Memory B cell (primary cell): ENCODE results near the gene CD40LG.

Experiments used
- ATAC-seq: fragments of 150-1000 bp; cut with Tn5 transposase; 2 replicates; pipeline ENCODE4 v1.10.0; 2021; ENCODE audit warnings: low read depth, mild to moderate bottlenecking, moderate library complexity
- DNase-seq, 2 donors: peaks; one replicate each; pipeline ENCODE4 v3.0.0; 2022; ENCODE audit warnings: low spot score in 2 of 2
- H3K27ac Mint-ChIP-seq: one replicate; pipeline ENCODE4 v1.8.0; 2022; ENCODE audit warnings: mild to moderate bottlenecking, moderate library complexity, mixed read lengths
- H3K27me3 Mint-ChIP-seq: one replicate; pipeline ENCODE4 v1.8.0; 2022; ENCODE audit warnings: mixed read lengths
- H3K36me3 Mint-ChIP-seq: one replicate; pipeline ENCODE4 v1.8.0; 2022; ENCODE audit warnings: mild to moderate bottlenecking, mixed read lengths
- H3K4me1 Mint-ChIP-seq: one replicate; pipeline ENCODE4 v1.8.0; 2022; ENCODE audit warnings: mixed read lengths
- H3K4me3 Mint-ChIP-seq: one replicate; pipeline ENCODE4 v1.8.0; 2022; ENCODE audit warnings: mild to moderate bottlenecking, moderate library complexity, mixed read lengths
- H3K9me3 Mint-ChIP-seq: one replicate; pipeline ENCODE4 v1.8.0; 2022; ENCODE audit warnings: mixed read lengths

Gene CD40LG

DNA sequence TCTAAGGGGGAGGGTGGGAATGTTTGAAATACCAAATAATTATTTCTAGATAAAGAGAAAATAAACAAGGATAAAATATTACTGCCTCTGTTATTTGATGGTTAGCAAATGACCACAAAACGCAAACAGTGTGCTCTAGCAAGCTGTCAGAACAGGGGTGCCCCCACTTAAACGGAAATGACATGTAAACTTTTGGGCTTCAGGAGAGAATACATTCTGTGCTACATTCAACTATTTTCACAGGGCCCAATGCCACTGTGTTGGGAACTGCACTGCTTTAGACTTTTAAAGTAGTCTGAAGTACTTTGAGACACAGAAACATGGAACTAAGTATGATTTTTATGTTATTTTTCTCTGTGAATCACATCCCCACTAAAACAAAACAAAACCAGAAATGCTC lies 14.1 kb downstream of the CD40LG start:
- peaks cover 27% of the 10 kb centered on the region for H3K36me3 Mint-ChIP-seq
- DNase-seq = no peak
- peaks cover 11% of the 10 kb centered on the region for H3K4me1 Mint-ChIP-seq

DNA sequence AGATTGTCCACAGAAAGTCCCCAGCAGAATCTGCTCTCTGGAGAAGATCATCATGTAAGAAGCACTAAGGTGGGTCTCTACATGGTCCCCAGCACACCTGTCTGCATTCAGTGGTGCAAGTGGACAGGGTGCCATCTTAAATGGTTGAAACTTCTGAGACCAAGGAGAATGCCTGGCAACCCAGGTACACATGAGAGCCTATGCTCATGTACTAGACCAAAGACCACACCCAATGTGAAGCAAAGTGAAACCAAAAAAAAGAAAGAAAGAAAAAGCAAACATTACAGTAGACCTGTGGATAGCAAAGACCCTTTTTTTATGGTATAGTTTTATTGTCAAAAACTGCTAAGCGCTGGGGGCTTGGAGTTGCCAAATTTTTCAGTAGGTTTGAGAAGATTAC lies 15.0 kb downstream of the CD40LG start:
- H3K27me3 Mint-ChIP-seq = no peaks in the 10 kb centered on the region
- DNase-seq (no peak), ATAC-seq (no peak)
- H3K4me1 Mint-ChIP-seq = peaks cover 11% of the 10 kb centered on the region
- H3K4me3 Mint-ChIP-seq = no peak overlapping the region
- H3K27ac Mint-ChIP-seq = no peak overlapping the region
- peaks cover 3% of the 10 kb centered on the region for H3K9me3 Mint-ChIP-seq
- H3K36me3 Mint-ChIP-seq = peaks cover 32% of the 10 kb centered on the region

More for the DNA sequence above, 14.1 kb downstream of the CD40LG start:
- no peaks in the 10 kb centered on the region for H3K27me3 Mint-ChIP-seq
- ATAC-seq = no peak
- no peak overlapping the region for H3K4me3 Mint-ChIP-seq
- peaks cover 3% of the 10 kb centered on the region for H3K9me3 Mint-ChIP-seq
- no peak overlapping the region for H3K27ac Mint-ChIP-seq

DNA sequence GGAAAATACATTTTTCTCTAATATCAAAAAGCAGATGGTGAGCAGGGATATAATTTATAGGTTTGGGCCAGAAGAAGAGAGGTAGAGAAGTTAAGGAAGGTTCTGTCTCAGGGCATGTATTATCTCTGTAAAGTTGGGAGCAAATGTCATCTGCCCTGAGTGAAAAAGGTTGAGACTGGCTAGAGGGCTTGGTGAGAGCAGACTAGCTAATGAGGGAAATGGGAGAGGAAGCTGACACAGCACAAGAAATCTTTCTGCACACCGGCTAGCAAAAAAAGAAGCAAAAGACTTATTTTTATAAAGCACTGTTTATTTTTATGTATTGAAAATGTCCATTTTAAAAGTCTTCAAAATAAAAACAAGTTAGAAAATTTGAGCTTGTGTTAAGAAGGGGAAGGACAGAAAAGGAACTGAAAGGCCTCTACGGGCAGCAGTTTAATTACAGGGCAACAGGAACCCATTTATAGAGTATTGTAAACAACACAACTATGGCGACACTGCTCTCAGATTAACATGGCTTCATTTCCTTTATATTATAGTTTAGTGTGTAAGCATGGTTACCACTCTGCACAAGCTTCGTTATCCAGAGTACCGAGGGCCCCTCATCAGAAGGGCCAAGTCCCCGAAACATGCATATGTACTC lies 17.4 kb downstream of the CD40LG start:
- ATAC-seq = peak; percentile 57
- Mint-ChIP-seq H3K4me1 (peaks cover 5% of the 10 kb centered on the region), H3K36me3 (peaks cover 42% of the 10 kb centered on the region), H3K4me3 (no peak overlapping the region), H3K27ac (no peak overlapping the region), H3K9me3 (peaks cover 3% of the 10 kb centered on the region), H3K27me3 (no peaks in the 10 kb centered on the region)
- no peak for DNase-seq

DNA sequence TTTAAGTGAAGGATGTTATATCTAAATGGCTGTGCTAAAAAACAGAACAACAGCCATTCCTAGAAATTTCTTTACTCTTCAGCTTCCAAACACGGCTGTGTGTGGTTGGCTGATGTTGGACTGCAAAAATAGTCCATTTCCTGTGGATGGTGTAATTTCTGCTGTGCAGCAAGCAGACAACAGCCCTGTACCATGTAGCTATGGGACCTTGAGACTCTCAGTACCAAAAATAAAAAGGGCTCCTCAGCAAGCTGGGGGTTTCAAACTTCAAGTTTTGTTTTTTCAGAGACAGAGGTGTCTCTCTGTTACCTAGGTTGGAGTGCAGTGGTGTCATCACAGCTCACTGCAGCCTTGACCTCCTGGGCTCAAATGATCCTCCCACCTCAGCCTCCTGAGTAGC lies 18.1 kb downstream of the CD40LG start:
- Mint-ChIP-seq H3K36me3 (peaks cover 42% of the 10 kb centered on the region), H3K27me3 (no peaks in the 10 kb centered on the region), H3K27ac (no peak overlapping the region), H3K4me3 (no peak overlapping the region), H3K9me3 (peaks cover 3% of the 10 kb centered on the region), H3K4me1 (peaks cover 5% of the 10 kb centered on the region)
- ATAC-seq = no peak
- DNase-seq = no peak

DNA sequence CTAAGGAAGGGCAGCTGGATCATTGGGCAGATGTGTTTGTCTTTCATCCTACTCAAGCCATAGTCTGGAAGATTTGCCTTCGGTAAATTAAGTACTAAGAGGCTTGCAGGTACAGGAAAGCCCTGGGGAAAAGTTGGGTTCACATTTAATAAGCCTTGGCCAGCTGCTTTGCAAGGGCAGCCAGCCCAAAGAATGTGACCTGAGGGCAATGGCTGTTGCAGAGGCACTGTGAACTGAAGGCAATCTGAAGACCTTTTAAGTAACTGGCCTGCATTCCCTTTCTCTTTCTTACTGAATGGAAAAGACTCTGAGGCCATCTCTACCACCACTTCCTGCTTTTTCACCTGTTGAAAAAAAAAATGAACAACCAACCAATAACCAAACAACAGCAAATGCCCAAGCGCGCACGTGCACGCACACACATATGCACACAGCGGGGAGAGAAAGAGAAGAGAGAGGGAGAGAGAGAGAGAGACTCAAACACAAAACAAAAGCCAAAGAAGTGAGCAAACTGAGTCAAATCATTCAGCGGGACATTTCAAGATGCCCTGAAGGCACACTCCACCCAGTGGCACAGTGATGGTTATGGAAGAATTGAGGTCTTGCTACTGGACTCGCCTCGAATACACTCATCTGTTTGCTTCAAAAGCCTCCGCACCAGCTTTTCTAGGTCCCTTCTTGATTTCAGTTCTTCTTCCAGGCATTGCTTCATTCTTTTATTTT lies 19.6 kb downstream of the CD40LG start:
- no peak overlapping the region for H3K27ac Mint-ChIP-seq
- H3K4me1 Mint-ChIP-seq = peaks cover 8% of the 10 kb centered on the region
- no peak for DNase-seq
- H3K9me3 Mint-ChIP-seq = peaks cover 3% of the 10 kb centered on the region
- no peaks in the 10 kb centered on the region for H3K27me3 Mint-ChIP-seq
- ATAC-seq = no peak
- peaks cover 44% of the 10 kb centered on the region for H3K36me3 Mint-ChIP-seq
- H3K4me3 Mint-ChIP-seq = no peak overlapping the region

DNA sequence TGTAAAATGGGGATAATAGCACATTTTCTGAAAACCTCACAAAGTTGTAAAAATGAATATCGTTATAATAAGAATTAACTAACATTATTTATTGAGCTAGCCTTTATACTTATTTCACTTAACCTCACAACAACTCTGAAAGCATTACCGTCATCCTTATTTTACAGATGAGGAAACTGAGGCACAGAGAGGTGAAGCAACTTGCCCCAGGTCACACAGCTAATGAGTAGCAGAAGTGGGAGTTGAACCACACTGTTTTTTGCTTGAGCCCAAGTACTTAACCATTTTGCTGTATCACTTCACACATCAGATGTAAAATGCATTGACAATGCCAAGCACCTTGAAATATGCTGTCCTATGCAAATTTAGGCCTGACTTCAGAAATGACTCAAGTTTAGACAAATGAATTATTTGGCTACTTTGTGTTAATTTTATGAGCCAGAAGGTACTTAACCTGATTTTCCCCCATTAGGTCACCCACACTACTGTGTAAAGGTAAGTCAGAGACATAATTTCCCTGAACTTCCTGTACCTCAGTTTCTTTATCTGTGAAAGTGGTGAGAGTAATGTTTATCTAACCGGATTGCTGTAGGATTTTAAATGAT lies 23.1 kb downstream of the CD40LG start:
- no peak overlapping the region for H3K4me3 Mint-ChIP-seq
- H3K27me3 Mint-ChIP-seq = no peaks in the 10 kb centered on the region
- no peak overlapping the region for H3K27ac Mint-ChIP-seq
- DNase-seq (no peak), ATAC-seq (no peak)
- H3K36me3 Mint-ChIP-seq = peaks cover 43% of the 10 kb centered on the region
- no peaks in the 10 kb centered on the region for H3K9me3 Mint-ChIP-seq
- H3K4me1 Mint-ChIP-seq = peaks cover 8% of the 10 kb centered on the region

DNA sequence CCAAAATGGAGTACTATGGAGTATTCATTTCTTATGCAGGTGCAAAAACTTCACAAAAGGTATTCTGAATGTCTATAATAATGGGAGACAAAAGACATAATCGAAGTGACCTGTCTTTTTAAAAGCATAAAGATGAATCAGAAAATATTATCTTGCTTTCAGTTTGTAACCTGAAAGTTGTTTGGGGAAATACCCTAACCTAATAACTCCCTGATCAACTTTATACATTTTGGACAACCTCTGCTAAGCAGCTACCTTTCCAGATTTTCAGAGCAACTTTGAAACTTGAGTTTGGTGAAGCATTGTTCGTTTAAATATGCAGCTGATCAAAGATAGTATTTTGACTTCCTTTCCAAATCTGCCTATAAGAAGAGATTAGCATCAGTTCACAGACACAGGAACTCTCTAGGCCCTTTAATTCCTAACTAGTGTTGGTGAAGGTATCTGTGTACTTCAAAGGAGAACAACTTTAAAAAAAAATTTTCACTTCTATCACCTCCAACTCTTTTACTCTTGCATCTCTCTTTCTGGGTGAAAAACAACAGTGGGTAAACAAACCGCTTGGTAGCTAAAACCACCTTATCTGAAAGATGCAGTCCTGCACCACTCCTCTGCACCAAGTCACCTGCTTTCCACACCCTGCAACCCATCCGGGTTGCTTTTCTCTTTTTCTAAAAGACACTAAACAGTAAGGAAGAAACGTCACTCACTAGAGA lies 26.5 kb downstream of the CD40LG start:
- Mint-ChIP-seq H3K9me3 (no peaks in the 10 kb centered on the region), H3K4me3 (no peak overlapping the region), H3K36me3 (peaks cover 27% of the 10 kb centered on the region), H3K27me3 (no peaks in the 10 kb centered on the region), H3K27ac (no peak overlapping the region), H3K4me1 (peaks cover 6% of the 10 kb centered on the region)
- no peak for ATAC-seq
- DNase-seq = no peak

DNA sequence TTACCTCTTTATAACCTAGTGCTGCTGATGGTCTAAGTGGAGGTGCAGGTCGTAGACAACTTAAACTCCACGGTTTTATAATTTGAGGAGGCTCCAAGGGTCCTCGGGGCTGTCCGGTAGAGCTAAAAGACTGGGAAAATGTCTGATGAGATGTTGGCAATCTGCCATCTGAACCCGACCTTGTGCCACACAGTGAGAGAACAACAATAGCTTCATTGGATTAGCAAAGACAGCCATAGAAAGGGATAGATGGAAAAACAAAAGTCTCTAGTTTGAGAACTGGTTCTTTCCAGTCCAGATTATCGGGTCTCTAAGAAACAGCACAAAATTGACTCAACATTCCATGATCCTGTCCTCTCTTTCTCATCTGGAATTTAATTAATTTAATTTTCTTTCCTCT lies 31.6 kb downstream of the CD40LG start:
- Mint-ChIP-seq H3K36me3 (peaks cover 8% of the 10 kb centered on the region), H3K9me3 (no peaks in the 10 kb centered on the region), H3K4me1 (peaks cover 2% of the 10 kb centered on the region), H3K27me3 (no peaks in the 10 kb centered on the region), H3K27ac (no peak overlapping the region), H3K4me3 (no peak overlapping the region)
- ATAC-seq (no peak), DNase-seq (no peak)

DNA sequence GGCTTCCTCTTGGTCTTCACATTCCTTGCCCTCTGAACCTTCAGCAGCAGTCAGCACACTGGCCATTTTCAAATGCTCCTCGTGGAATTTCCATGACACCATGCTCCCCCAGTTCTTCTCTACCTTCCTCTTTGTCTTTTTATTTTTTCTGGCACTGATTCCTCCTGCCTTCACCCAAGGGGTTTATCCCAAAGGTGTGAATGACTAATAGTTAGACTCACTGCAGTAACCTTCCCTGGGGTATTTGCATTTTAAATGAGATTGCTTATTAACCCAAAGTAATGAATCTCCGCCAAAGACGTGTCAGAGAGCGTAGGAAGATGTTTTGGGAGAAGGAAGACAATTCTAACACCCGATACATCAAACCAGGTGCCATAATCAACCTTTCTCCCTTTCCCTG lies 36.2 kb downstream of the CD40LG start:
- Mint-ChIP-seq H3K4me3 (no peak overlapping the region), H3K27me3 (no peaks in the 10 kb centered on the region), H3K27ac (no peak overlapping the region), H3K36me3 (peaks cover 10% of the 10 kb centered on the region), H3K4me1 (no peaks in the 10 kb centered on the region), H3K9me3 (no peaks in the 10 kb centered on the region)
- DNase-seq = no peak
- no peak for ATAC-seq

DNA sequence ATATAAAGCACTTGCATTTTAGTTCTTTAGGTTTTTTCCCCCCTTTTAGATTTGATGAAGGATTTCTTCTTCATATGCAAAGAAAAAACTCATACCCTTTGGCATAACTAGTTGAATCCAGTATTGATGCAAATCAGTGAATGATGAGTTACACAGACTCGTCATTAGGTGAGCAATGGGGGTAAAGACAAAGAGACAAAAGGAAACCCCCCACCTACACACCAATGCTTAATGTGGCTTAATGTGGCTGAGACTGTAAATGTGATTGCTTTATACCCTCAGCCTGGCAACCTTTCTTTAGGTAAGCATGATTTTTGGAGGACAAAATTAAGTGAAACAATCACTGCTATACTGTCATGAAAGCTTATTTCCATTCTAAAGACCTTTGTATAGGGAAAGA lies 39.5 kb downstream of the CD40LG start:
- no peaks in the 10 kb centered on the region for H3K27me3 Mint-ChIP-seq

DNA sequence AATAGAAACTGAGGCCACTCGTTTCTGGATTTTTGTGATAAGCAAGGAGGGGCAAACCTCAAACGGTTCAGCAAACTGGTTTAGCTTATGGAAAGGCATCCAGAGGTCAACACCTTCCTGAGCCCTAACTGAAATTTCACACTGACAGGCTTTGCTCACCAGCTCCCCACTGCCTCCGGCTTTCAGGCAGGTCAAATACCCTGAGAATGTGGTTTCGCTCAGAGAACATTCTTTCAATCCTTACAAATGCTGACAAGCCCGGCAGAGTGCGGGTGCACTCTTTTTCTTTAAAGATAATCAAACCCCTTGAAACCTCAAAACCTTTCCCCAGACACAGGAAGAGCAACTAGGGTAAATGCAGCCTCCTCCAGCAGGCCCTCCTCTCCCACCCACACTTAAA lies 41.5 kb downstream of the CD40LG start:
- DNase-seq (no peak), ATAC-seq (no peak)
- H3K4me1 Mint-ChIP-seq = peaks cover 8% of the 10 kb centered on the region
- no peaks in the 10 kb centered on the region for H3K27me3 Mint-ChIP-seq
- no peak overlapping the region for H3K4me3 Mint-ChIP-seq
- peaks cover 11% of the 10 kb centered on the region for H3K36me3 Mint-ChIP-seq
- H3K27ac Mint-ChIP-seq = no peak overlapping the region
- H3K9me3 Mint-ChIP-seq = no peaks in the 10 kb centered on the region

More for the DNA sequence above, 39.5 kb downstream of the CD40LG start:
- ATAC-seq (no peak), DNase-seq (no peak)
- H3K4me1 Mint-ChIP-seq = peaks cover 5% of the 10 kb centered on the region
- H3K27ac Mint-ChIP-seq = peak overlapping the region; percentile 62
- H3K4me3 Mint-ChIP-seq = no peak overlapping the region
- peaks cover 11% of the 10 kb centered on the region for H3K36me3 Mint-ChIP-seq
- no peaks in the 10 kb centered on the region for H3K9me3 Mint-ChIP-seq

DNA sequence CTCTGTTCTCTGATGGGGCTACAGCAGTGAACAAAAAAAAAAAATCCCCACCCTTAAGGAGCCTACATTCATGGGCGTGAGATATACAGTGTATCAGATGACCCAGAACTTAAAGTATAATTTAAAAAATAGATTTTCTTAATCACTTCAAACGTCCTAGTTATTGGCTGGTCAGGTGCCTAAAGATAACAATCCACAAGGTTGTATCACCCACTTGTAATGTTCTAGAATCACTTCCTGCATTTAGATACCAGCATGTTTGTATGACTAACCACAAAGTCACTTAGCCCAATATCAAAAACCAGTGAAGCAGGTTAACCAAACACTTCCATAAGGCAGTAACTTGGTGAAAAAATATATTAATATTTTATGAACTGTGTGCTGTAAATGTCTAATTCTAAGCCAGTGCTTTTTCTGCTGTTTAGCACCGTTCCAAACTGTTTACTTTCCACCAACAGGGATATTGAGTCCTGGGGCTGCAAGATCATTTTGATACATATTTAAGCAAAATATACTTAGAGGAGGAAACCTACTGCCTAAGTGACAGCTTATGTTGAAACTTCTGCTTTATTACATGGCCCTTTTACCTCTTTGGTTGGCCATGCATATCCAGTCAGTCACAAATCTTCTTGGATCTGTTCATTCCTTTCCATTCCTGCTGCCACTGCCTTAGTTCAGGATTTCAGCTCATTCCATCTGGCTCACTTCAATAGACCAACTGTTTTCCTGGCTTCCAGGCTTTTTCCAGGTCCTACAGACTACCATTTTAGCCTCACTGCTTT lies 43.3 kb downstream of the CD40LG start:
- H3K27ac Mint-ChIP-seq = no peak overlapping the region
- H3K9me3 Mint-ChIP-seq = no peaks in the 10 kb centered on the region
- ATAC-seq (peak; percentile 73), DNase-seq (no peak)
- H3K4me1 Mint-ChIP-seq = peaks cover 10% of the 10 kb centered on the region
- no peaks in the 10 kb centered on the region for H3K27me3 Mint-ChIP-seq
- no peak overlapping the region for H3K4me3 Mint-ChIP-seq
- H3K36me3 Mint-ChIP-seq = peaks cover 11% of the 10 kb centered on the region

DNA sequence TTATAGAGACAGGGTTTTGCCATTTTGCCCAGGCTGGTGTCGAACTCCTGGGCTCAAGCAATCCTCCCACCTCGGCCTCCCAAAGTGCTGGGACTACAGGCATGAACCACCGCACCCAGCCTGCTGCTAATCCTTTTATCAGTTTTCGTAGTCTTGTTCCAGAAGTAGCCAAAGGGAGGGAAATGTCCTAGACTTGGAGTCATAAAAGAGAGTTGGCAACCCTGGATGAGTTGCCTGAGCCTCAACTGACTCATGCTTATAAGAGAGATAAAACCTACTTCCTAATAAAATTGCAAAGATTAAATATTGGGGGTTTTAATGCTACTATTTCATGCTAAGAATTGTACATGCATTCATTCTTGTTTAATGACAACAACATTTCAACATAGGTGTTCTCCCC lies 44.3 kb downstream of the CD40LG start:
- ATAC-seq = no peak
- Mint-ChIP-seq H3K4me1 (peaks cover 10% of the 10 kb centered on the region), H3K4me3 (no peak overlapping the region), H3K27me3 (no peaks in the 10 kb centered on the region), H3K36me3 (peaks cover 11% of the 10 kb centered on the region), H3K27ac (no peak overlapping the region), H3K9me3 (no peaks in the 10 kb centered on the region)
- DNase-seq = no peak
